ENCODE measurements around the gene KCNA5. TPM values are rescaled to one million over a fixed set of nuclear protein-coding genes. Genes with fewer than 3 reads are reported as not detected.

Gene KCNA5
- total and polyA plus RNA-seq, 2 donors (not counting 1 experiment from before 2014, with no cell fraction given), result 0.20 to 0.72 TPM

- CTCF ChIA-PET, result interaction anchor here (0.7 to 3.0 kb wide), 4 partner anchors 9 to 71 kb away, joined by 3 to 15 read pairs (median 4); no protein-coding TSS in a partner anchor
- TF ChIP-seq CTCF (IDR thresholded peaks at IDR 0.05), result no peak
- TF ChIP-seq EZH2 (IDR thresholded peaks at IDR 0.05; ENCODE audit: borderline replicate concordance, insufficient read depth, low read depth, low read length, poor library complexity, severe bottlenecking), result no peak
- no peak overlapping the region for H2AFZ ChIP-seq (ENCODE audit: insufficient read depth, low read depth, low read length, poor library complexity, severe bottlenecking)
- H3K79me2 ChIP-seq (ENCODE audit: control insufficient read depth, insufficient read depth, low read length), result no peaks in the 10 kb centered on the region
- WGBS (ENCODE audit: insufficient coverage), result 94% methylated on average over 2 of the region's 5 CpGs
- H3K4me1 ChIP-seq (ENCODE audit: control insufficient read depth in 2 of 2, insufficient read depth in 2 of 2, low read length in 2 of 2), result no peaks in the 10 kb centered on the region
- Mint-ChIP-seq H3K9me3 (ENCODE audit: insufficient read depth) (no peaks in the 10 kb centered on the region), H3K4me1 (no peaks in the 10 kb centered on the region), H3K27me3 (peaks cover 21% of the 10 kb centered on the region), H3K4me3 (no peak overlapping the region), H3K27ac (no peak overlapping the region)
- H3K9me3 ChIP-seq (ENCODE audit: control extremely low read depth in 1 of 3, control insufficient read depth in 2 of 3, insufficient read depth in 1 of 3, low read length in 2 of 3), result no peaks in the 10 kb centered on the region
- no peak overlapping the region for H3K4me3 ChIP-seq (ENCODE audit: control extremely low read depth in 1 of 5, extremely low read depth in 1 of 5, insufficient read depth in 1 of 5, low read depth in 2 of 5, low read length in 4 of 5)
- H4K20me1 ChIP-seq (ENCODE audit: control insufficient read depth, insufficient read depth, low read length, poor library complexity, severe bottlenecking), result no peaks in the 10 kb centered on the region
- no peak for DNase-seq
- no peak overlapping the region for H3K4me2 ChIP-seq (replicated peaks; ENCODE audit: low read depth, low read length, poor library complexity, severe bottlenecking)
- H3K9ac ChIP-seq (ENCODE audit: low read length), result no peak overlapping the region
- intact Hi-C loops (cut with micrococcal nuclease), result no loop called here
- H3K27me3 ChIP-seq (replicated peaks in 1 of 4; ENCODE audit: control extremely low read depth in 1 of 4, control insufficient read depth in 3 of 4, insufficient read depth in 4 of 4, low read length in 3 of 4), result peaks cover 0 to 6% (median 0%) of the 10 kb centered on the region in 4 experiments
- H3K27ac ChIP-seq (ENCODE audit: low read length in 2 of 2), result no peak overlapping the region
- no peaks in the 10 kb centered on the region for H3K36me3 ChIP-seq (replicated peaks in 1 of 2; ENCODE audit: control extremely low read depth in 1 of 2, control insufficient read depth in 1 of 2, extremely low read depth in 1 of 2, insufficient read depth in 2 of 2, low read length in 1 of 2)
- ATAC-seq (ENCODE audit: low read depth), result no peak
- POLR2A ChIA-PET, result no interaction called here
Measured at GRCh38 chr12:5013266-5013730, 30.4 kb upstream of the KCNA5 start.

GRCh38 chr12:5014269-5014668, 29.4 kb upstream of the KCNA5 start:
- ATAC-seq (ENCODE audit: low read depth) (no peak), DNase-seq (no peak)
- Mint-ChIP-seq H3K27me3 (peaks cover 22% of the 10 kb centered on the region), H3K9me3 (ENCODE audit: insufficient read depth) (no peaks in the 10 kb centered on the region), H3K27ac (no peak overlapping the region), H3K4me3 (no peak overlapping the region), H3K4me1 (no peaks in the 10 kb centered on the region)
- TF ChIP-seq CTCF (IDR thresholded peaks at IDR 0.05) (no peak), EZH2 (IDR thresholded peaks at IDR 0.05; ENCODE audit: borderline replicate concordance, insufficient read depth, low read depth, low read length, poor library complexity, severe bottlenecking) (no peak)
- Histone ChIP-seq H3K79me2 (ENCODE audit: control insufficient read depth, insufficient read depth, low read length) (no peaks in the 10 kb centered on the region), H3K27me3 (replicated peaks in 1 of 4; ENCODE audit: control extremely low read depth in 1 of 4, control insufficient read depth in 3 of 4, insufficient read depth in 4 of 4, low read length in 3 of 4) (peaks cover 0 to 6% (median 0%) of the 10 kb centered on the region in 4 experiments), H2AFZ (ENCODE audit: insufficient read depth, low read depth, low read length, poor library complexity, severe bottlenecking) (no peak overlapping the region), H3K9ac (ENCODE audit: low read length) (no peak overlapping the region), H3K4me2 (replicated peaks; ENCODE audit: low read depth, low read length, poor library complexity, severe bottlenecking) (no peak overlapping the region), H3K36me3 (replicated peaks in 1 of 2; ENCODE audit: control extremely low read depth in 1 of 2, control insufficient read depth in 1 of 2, extremely low read depth in 1 of 2, insufficient read depth in 2 of 2, low read length in 1 of 2) (no peaks in the 10 kb centered on the region), H3K27ac (ENCODE audit: low read length in 2 of 2) (no peak overlapping the region), H4K20me1 (ENCODE audit: control insufficient read depth, insufficient read depth, low read length, poor library complexity, severe bottlenecking) (no peaks in the 10 kb centered on the region), H3K4me1 (ENCODE audit: control insufficient read depth in 2 of 2, insufficient read depth in 2 of 2, low read length in 2 of 2) (no peaks in the 10 kb centered on the region), H3K9me3 (ENCODE audit: control extremely low read depth in 1 of 3, control insufficient read depth in 2 of 3, insufficient read depth in 1 of 3, low read length in 2 of 3) (no peaks in the 10 kb centered on the region), H3K4me3 (ENCODE audit: control extremely low read depth in 1 of 5, extremely low read depth in 1 of 5, insufficient read depth in 1 of 5, low read depth in 2 of 5, low read length in 4 of 5) (no peak overlapping the region)
- 88% methylated on average over 1 of the region's 2 CpGs for WGBS (ENCODE audit: insufficient coverage)
- POLR2A ChIA-PET, result no interaction called here
- CTCF ChIA-PET, result interaction anchor here (0.7 to 3.0 kb wide), 4 partner anchors 8 to 70 kb away, joined by 3 to 15 read pairs (median 4); no protein-coding TSS in a partner anchor
- intact Hi-C loops (cut with micrococcal nuclease), result no loop called here

All from B cell (primary cell).